Right renal pelvis (tissue), 4 donors: ENCODE results near the gene FGD2. TPM values are rescaled to one million over a fixed set of nuclear protein-coding genes. Genes with fewer than 3 reads are reported as not detected.

Experiments used
- DNase-seq, 4 donors: peaks; one replicate each; pipeline ENCODE4 v3.0.0-alpha.2; 2013; ENCODE audit warnings: low read depth in 4 of 4, low spot score in 3 of 4, missing footprints in 1 of 4
- polyA plus RNA-seq, 4 donors: library from polyadenylated mRNA; unstranded; fragments of 120-200 nt; gene quantifications; one replicate each; pipeline ENCODE4 v1.2.1, GENCODE V29; 2013; ENCODE audit not compliant: insufficient read length in 4 of 4

Gene FGD2, protein sequence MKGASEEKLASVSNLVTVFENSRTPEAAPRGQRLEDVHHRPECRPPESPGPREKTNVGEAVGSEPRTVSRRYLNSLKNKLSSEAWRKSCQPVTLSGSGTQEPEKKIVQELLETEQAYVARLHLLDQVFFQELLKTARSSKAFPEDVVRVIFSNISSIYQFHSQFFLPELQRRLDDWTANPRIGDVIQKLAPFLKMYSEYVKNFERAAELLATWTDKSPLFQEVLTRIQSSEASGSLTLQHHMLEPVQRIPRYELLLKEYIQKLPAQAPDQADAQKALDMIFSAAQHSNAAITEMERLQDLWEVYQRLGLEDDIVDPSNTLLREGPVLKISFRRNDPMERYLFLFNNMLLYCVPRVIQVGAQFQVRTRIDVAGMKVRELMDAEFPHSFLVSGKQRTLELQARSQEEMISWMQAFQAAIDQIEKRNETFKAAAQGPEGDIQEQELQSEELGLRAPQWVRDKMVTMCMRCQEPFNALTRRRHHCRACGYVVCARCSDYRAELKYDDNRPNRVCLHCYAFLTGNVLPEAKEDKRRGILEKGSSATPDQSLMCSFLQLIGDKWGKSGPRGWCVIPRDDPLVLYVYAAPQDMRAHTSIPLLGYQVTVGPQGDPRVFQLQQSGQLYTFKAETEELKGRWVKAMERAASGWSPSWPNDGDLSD
- 1 to 10 TPM; 1.4 to 2.6 (median 1.7) TPM for polyA plus RNA-seq

DNA sequence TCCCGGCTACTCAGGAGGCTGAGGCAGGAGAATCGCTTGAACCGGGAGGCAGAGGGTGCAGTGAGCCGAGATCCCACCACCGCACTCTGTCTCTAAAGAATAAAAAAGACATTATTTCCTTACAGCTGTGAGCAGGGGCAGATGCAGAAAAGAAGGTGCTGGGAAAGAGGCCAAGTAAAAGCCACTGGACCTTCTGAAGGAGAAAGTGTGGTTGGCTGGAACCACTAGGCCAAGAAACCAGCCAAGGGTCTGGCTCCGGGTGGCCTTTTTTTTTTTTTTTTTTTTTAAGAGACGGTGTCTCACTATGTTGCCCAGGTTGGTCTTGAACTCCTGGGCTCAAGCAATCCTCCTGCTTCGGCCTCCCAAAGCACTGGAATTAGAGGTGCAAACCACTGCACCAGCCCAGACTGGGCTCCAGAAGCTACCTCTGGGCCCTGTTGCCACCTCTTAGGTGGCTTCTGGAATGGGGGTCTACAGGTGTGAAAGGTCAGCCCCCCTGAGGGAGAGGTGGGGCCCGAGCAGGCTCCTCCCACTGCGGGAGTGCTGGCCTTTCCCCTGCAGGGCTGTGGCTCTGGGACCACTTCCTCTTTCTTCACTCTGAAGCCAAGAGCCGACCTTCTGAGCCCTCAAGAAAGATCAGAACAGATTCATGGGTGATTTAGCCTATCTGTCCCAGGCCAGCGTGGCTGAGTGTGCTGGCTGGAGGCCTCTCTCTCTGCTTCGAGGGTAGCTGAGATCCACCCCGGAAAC, at the start of gene FGD2:
TSS of gene FGD2 (plus strand) at position 595 of the 750 bp plus-strand sequence. CDS start 163 bp downstream, outside the sequence.
- DNase-seq: no peak

DNA sequence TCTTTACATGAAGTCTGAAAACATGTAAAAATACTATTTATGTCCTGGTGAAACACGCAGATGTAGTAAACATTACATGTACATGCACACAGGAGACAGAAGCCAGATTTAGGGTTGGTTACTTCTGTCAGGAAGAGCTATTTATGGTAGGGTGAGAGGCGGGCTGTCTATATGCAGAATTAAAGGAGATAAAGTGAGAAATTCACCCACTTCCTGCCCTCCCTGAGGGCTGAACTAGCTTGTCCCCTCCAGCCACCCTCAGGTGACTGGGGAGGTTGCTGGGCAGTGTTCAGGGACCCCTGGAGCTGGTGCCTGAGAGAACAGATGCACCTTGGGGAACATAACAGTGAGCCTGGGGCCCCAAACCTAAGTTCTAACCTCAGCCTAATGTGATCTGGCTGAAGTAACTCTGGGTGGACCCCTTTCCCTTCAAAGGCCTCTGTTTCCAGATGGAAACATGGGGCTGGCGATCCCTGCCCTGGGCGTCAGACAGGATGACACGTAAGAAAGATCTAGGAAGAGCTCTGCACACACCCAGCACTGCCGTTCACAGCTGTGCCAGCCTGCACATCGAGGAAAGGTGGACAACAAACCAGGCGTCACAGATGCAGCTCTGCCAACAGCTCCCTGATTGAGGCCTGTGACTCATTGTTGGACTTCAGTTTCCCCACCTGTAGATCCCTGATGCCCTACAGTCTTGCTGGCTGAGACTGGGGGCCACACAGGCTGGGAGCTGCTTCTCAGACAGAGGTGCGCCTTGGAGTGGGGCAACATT, 49.6 kb upstream of the FGD2 start:
- DNase-seq: no peak

- no peak for DNase-seq
Observed at GRCh38 chr6:36956446-36956820, 49.0 kb upstream of the FGD2 start.

GRCh38 chr6:36957773-36958271, 47.6 kb upstream of the FGD2 start:
- no peak for DNase-seq

GRCh38 chr6:36958775-36959554, 46.5 kb upstream of the FGD2 start:
- no peak for DNase-seq

- DNase-seq: no peak
Observed at GRCh38 chr6:36959555-36960250, 45.8 kb upstream of the FGD2 start.

DNA sequence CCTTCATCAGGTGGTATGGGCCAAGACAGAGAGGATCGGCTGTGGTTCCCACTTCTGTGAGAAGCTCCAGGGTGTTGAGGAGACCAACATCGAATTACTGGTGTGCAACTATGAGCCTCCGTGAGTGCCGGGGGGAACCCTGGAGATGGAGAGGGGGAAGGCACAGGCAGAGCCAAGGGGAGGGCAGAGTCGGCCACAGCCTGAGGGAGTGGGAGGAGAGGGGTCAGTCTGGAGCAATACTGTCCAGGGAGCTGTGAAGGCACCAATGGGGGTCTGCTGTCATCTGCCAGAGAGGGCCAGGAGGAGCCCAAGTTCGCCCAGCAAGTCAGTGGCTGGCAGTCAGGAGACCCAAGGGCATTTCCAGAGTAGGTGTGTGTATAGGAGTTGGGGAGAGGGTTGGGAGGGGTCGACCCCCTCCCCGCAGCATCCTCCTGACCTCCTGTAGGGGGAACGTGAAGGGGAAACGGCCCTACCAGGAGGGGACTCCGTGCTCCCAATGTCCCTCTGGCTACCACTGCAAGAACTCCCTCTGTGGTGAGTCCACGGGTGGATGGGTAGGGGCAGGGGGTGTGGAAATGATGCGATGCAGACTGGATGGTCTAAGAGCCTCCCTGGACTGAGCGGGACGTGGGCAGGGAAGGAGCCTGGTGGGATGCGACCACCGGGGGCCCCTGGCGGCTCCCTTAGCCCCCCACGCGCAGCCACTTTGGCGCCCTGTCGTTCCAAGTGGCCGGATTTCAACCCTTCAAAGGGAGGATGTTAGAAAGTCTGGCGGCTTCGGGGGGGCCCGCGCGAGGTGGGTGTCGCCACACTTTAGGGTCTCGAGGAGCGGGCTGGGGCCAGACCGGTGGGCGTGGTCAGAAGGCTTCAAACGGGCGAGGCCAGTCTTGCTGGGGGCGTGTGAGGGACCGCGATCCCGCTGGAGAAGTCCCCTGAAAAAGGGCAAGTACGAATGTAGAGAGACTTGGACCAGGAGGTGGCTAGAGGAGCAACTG, 43.7 kb upstream of the FGD2 start:
- DNase-seq: no peak

DNA sequence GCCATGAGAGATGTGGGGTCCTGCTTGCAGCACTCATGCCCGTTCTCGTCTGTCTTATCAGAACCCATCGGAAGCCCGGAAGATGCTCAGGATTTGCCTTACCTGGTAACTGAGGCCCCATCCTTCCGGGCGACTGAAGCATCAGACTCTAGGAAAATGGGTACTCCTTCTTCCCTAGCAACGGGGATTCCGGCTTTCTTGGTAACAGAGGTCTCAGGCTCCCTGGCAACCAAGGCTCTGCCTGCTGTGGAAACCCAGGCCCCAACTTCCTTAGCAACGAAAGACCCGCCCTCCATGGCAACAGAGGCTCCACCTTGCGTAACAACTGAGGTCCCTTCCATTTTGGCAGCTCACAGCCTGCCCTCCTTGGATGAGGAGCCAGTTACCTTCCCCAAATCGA, 42.6 kb upstream of the FGD2 start:
- DNase-seq: no peak

GRCh38 chr6:36963451-36964290, 41.8 kb upstream of the FGD2 start:
- no peak for DNase-seq

- no peak for DNase-seq
Observed at GRCh38 chr6:36964349-36964748, 41.1 kb upstream of the FGD2 start.

- DNase-seq: no peak
Observed at GRCh38 chr6:36964908-36965307, 40.5 kb upstream of the FGD2 start.

GRCh38 chr6:36967301-36967700, 38.2 kb upstream of the FGD2 start:
- DNase-seq: no peak

- no peak for DNase-seq
Observed at GRCh38 chr6:36967757-36968156, 37.7 kb upstream of the FGD2 start.

DNA sequence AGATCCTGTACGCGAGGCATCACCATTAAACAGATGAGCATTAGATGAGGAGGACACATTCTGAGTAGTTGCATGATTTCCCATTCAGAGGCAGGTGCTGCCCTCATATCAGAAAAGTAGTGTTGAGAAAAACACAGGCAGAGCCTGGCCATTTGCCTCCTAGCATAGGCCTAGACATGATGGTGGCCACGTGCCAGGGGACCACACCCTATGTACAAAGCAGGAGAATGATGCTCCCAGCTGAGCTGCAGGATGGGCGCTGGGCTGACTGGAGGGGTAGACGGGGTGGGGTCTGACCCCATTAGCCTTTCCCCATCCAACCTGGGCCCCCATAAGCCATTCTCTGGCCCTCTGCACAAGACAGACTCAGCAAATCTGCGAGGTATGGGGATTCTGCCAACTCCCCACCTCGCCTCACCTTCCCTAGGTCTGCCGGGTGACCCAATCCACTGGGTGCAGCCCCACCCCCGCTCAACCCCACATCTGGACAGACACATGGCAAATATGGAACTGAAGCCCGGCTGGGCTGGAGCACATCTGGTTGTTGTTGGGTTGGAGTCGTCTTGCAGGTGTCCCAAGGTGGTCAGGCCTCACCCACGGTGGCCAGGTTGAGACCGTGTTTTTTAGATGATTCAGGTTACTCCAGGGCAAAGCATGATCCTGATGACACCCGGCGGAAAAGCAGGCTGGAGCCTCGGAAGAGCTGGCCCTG, 37.0 kb upstream of the FGD2 start:
- DNase-seq: no peak

GRCh38 chr6:36969240-36969691, 36.2 kb upstream of the FGD2 start:
- DNase-seq: no peak
